T-cell (primary cell): ENCODE measurements around the gene PELI2. TPM values are rescaled to one million over a fixed set of nuclear protein-coding genes. Genes with fewer than 3 reads are reported as not detected.

Experiments used
- ATAC-seq, 4 experiments: fragments of 200-7000 bp in 3 of 4; fragments of 150-1000 bp in 1 of 4; cut with Tn5 transposase; replicated peaks in 1 of 4; 1 replicate in 3 of 4; 2 replicates in 1 of 4; pipeline ENCODE4 v1.10.0; 2021; ENCODE audit warnings: moderate library complexity in 3 of 4, mild to moderate bottlenecking in 2 of 4, moderate number of reproducible peaks in 1 of 4
- CTCF ChIA-PET, 2 donors: fragments of 300-600 bp; sonication (Branson Sonifier 250); formaldehyde crosslinking; loops; one replicate each; lab custom pipeline; 2022; ENCODE audit warnings: antibody characterized with exemption in 2 of 2; lab: Charles Lee
- POLR2A ChIA-PET, 2 donors: fragments of 300-600 bp; sonication (Branson Sonifier 250); formaldehyde crosslinking; loops; one replicate each; lab custom pipeline; 2022; ENCODE audit warnings: antibody characterized with exemption in 2 of 2; lab: Charles Lee
- DNase-seq, 35 experiments: peaks; one replicate each; pipeline versions ENCODE4 v3.0.0 to v3.0.0-alpha.2; 2013 to 2023
- H3K27ac ChIP-seq: one replicate; pipeline ENCODE4 v1.5.1; 2013; ENCODE audit warnings: low read length
- H3K27me3 ChIP-seq, 2 experiments: replicated peaks in 1 of 2; 1 replicate in 1 of 2; 2 replicates in 1 of 2; pipeline versions ENCODE4 v1.6.1 to v1.7.0; 2013; ENCODE audit warnings: low read length in 1 of 2, mixed read lengths in 1 of 2; ENCODE audit not compliant: control insufficient read depth in 2 of 2, insufficient read depth in 2 of 2; ENCODE audit errors: extremely low read depth in 1 of 2
- H3K36me3 ChIP-seq, 2 donors: 1 replicate in 1 of 2; 2 replicates in 1 of 2; pipeline versions ENCODE4 v1.6.1 to v1.7.0; 2013; ENCODE audit warnings: low read length in 1 of 2; ENCODE audit not compliant: control insufficient read depth in 2 of 2, insufficient read depth in 1 of 2; ENCODE audit errors: extremely low read depth in 1 of 2
- H3K4me1 ChIP-seq, 2 experiments: 1 replicate in 1 of 2; 2 replicates in 1 of 2; pipeline versions ENCODE4 v1.6.1 to v1.7.0; 2013; ENCODE audit warnings: low read length in 2 of 2, mixed read lengths in 1 of 2; ENCODE audit not compliant: insufficient read depth in 2 of 2, control insufficient read depth in 1 of 2; ENCODE audit errors: extremely low read depth in 1 of 2
- H3K4me3 ChIP-seq, 2 donors: 1 replicate in 1 of 2; 2 replicates in 1 of 2; pipeline versions ENCODE4 v1.5.1 to v1.7.0; 2013; ENCODE audit warnings: mild to moderate bottlenecking in 2 of 2, low read length in 1 of 2, moderate library complexity in 1 of 2; ENCODE audit not compliant: control insufficient read depth in 1 of 2; ENCODE audit errors: extremely low read depth in 1 of 2
- H3K9me3 ChIP-seq: 2 replicates; pipeline ENCODE4 v1.7.0; 2013
- H3K27ac Mint-ChIP-seq, 2 donors: one replicate each; pipeline ENCODE4 v1.8.0; 2020 to 2021; ENCODE audit warnings: mild to moderate bottlenecking in 2 of 2, mixed read lengths in 2 of 2
- H3K27me3 Mint-ChIP-seq, 2 donors: one replicate each; pipeline ENCODE4 v1.8.0; 2021 to 2022; ENCODE audit warnings: mixed read lengths in 2 of 2
- H3K36me3 Mint-ChIP-seq: one replicate; pipeline ENCODE4 v1.8.0; 2021; ENCODE audit warnings: mixed read lengths
- H3K4me1 Mint-ChIP-seq, 3 donors: one replicate each; pipeline ENCODE4 v1.8.0; 2020 to 2022; ENCODE audit warnings: mixed read lengths in 3 of 3, mild to moderate bottlenecking in 1 of 3
- H3K4me3 Mint-ChIP-seq, 3 donors: one replicate each; pipeline ENCODE4 v1.8.0; 2020 to 2022; ENCODE audit warnings: mild to moderate bottlenecking in 3 of 3, mixed read lengths in 3 of 3, moderate library complexity in 3 of 3
- H3K9me3 Mint-ChIP-seq, 3 donors: one replicate each; pipeline ENCODE4 v1.8.0; 2020 to 2022; ENCODE audit warnings: mixed read lengths in 3 of 3
- WGBS: methylation state at CpG from one replicate; pipeline ENCODE4 v1.1.5; 2013; ENCODE audit warnings: missing lambda C conversion rate; ENCODE audit not compliant: insufficient coverage; 5-methylcytosine and 5-hydroxymethylcytosine counted together
- total RNA-seq, 35 experiments: library from RNA in 6 of 35; stranded (reverse) in 6 of 35; fragments of 120-200 nt in 1 of 35; gene quantifications; one replicate each; pipeline versions ENCODE4 v1.2.1 to v1.2.4 and lab custom pipeline; 2013 to 2026

Gene PELI2
- total RNA-seq, 5 donors from 2014 or later (not counting 1 experiment from before 2014, with no cell fraction given) = 9.0 to 12.7 (median 10.5) TPM

DNA sequence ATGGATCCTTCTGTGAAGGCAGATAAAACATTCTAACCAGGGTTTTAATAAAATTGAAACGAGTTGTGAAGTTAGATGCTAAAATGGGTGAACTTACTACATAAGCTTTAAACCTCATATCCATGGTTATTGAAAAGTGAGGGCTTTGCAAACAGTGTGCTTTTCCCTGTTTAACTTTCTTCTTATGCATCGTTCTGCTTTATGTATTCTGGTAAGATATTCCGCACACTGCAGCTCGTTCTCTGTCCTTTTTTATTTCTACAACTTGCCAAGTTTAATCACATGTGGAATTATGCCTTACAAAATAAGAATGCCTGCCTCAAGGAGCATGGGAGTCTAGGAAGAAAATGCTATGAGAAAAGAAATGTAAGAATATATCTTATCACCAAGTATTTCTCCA, 30.9 kb downstream of the PELI2 start:
- no peak overlapping the region for H3K4me3 Mint-ChIP-seq
- no peaks in the 10 kb centered on the region for H3K36me3 Mint-ChIP-seq
- Histone ChIP-seq H3K36me3 (no peaks in the 10 kb centered on the region), H3K27ac (no peak overlapping the region), H3K4me3 (no peak overlapping the region), H3K27me3 (no peaks in the 10 kb centered on the region), H3K4me1 (peaks cover 0 to 33% of the 10 kb centered on the region in 2 experiments), H3K9me3 (no peaks in the 10 kb centered on the region)
- ATAC-seq = no peak
- peaks cover 55 to 82% (median 61%) of the 10 kb centered on the region in 3 donors for H3K4me1 Mint-ChIP-seq
- H3K27me3 Mint-ChIP-seq = no peaks in the 10 kb centered on the region
- WGBS = no CpG with 5 or more reads among the region's 4 CpGs
- no peaks in the 10 kb centered on the region for H3K9me3 Mint-ChIP-seq
- POLR2A ChIA-PET = interaction anchor here in 1 of 2 donors (0.7 kb wide), 1 partner anchor 1800 kb away, joined by 4 read pairs; no protein-coding TSS in a partner anchor
- CTCF ChIA-PET = no interaction called here
- no peak overlapping the region for H3K27ac Mint-ChIP-seq
- DNase-seq = no peak

DNA sequence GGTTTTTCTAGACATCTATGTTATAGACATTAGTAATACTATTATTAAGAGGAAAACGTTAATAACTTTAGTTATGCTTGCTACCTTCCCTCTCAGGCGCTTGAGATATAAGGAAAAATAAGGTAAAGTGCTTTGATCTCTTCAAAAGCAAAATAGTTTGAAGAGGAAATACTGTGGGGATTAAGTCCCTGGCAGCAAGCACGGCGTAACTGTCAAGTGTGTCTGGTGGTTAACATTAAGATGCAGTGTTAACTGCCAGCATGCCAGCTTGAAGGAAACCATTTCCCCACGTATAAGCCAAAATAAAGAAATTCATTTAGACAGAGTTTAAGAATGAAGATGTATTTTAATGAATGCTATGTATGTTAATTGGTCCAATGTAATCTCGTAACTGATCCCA, 31.8 kb downstream of the PELI2 start:
- WGBS = 80% methylated on average over 2 of the region's 6 CpGs
- DNase-seq (no peak), ATAC-seq (no peak)
- no peak overlapping the region for H3K27ac ChIP-seq
- H3K9me3 ChIP-seq = no peaks in the 10 kb centered on the region
- peaks cover 0 to 33% of the 10 kb centered on the region in 2 experiments for H3K4me1 ChIP-seq
- ChIA-PET POLR2A (no interaction called here), CTCF (no interaction called here)
- Mint-ChIP-seq H3K36me3 (no peaks in the 10 kb centered on the region), H3K27me3 (no peaks in the 10 kb centered on the region), H3K27ac (no peak overlapping the region), H3K4me3 (no peak overlapping the region), H3K4me1 (peaks cover 56 to 86% (median 67%) of the 10 kb centered on the region in 3 donors), H3K9me3 (no peaks in the 10 kb centered on the region)
- H3K36me3 ChIP-seq = no peaks in the 10 kb centered on the region
- H3K27me3 ChIP-seq = no peaks in the 10 kb centered on the region
- H3K4me3 ChIP-seq = no peak overlapping the region

DNA sequence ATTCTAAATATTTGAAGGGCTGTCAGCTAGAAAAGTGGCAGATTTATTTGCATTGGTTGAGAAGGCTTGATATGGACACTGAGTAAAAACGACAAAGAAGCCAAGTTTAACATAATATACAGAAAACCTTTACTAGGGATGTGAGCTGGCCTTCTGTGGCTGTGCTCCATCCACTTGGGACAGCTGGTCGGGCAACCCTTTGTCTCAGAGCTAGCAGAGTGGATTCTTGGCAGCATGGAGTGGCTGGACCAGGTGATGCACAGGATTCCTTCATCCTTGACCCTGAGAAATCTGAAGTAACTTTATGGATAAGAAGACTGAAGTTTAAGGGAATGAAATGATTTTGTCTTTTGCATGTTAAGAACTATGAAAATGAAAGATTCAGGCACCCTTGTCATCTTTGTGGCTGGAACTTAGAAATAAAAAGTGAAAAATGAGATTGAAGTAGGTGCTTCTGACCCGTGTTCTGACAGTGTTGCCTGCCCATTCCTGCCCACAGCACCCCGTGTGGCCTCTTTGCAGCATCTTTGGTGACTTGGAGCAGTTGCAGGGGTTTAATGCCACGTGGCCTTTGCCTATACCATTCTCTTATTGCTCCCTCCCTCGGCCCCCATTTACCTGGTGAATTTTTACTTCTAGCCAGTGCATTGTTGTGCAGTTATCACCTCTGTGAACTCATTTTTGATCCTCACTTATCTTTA, 32.6 kb downstream of the PELI2 start:
- H3K4me1 ChIP-seq = peaks cover 0 to 33% of the 10 kb centered on the region in 2 experiments
- H3K27me3 ChIP-seq = no peaks in the 10 kb centered on the region
- no peak overlapping the region for H3K4me3 ChIP-seq
- Mint-ChIP-seq H3K36me3 (no peaks in the 10 kb centered on the region), H3K27me3 (no peaks in the 10 kb centered on the region), H3K4me1 (peaks cover 50 to 86% (median 65%) of the 10 kb centered on the region in 3 donors), H3K9me3 (no peaks in the 10 kb centered on the region), H3K4me3 (no peak overlapping the region), H3K27ac (no peak overlapping the region)
- ATAC-seq (no peak), DNase-seq (peak in 2 of 35 experiments; percentile 4 to 18)
- ChIA-PET CTCF (no interaction called here), POLR2A (no interaction called here)
- 59% methylated on average over 5 of the region's 6 CpGs for WGBS
- H3K36me3 ChIP-seq = no peaks in the 10 kb centered on the region
- H3K27ac ChIP-seq = no peak overlapping the region
- no peaks in the 10 kb centered on the region for H3K9me3 ChIP-seq

DNA sequence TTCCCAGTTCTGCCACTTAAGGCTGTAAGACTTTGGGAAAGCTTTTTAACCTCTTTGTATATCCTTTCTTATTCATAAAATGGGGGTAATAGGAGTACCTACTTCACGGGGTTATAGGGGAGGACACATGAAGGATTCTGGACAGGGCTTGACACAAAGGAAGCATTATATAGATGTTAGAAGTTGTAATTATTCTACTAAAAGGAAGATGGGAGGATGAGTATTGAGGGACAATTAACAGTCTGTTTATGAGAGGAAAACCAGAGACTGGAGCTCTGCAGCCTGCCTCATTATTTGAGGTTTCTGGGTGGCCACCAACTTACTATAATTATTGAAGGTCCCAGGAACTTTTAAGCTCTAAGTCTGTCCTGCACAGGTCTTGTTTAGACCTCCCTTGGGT, 34.0 kb downstream of the PELI2 start:
- no peak for DNase-seq
- ChIA-PET CTCF (no interaction called here), POLR2A (no interaction called here)
- H3K36me3 ChIP-seq = no peaks in the 10 kb centered on the region
- Mint-ChIP-seq H3K36me3 (no peaks in the 10 kb centered on the region), H3K27me3 (peaks cover 0 to 1% of the 10 kb centered on the region in 2 donors), H3K27ac (no peak overlapping the region), H3K9me3 (no peaks in the 10 kb centered on the region), H3K4me1 (peaks cover 40 to 76% (median 54%) of the 10 kb centered on the region in 3 donors), H3K4me3 (no peak overlapping the region)
- H3K9me3 ChIP-seq = no peaks in the 10 kb centered on the region
- no peak for ATAC-seq
- no peak overlapping the region for H3K4me3 ChIP-seq
- H3K4me1 ChIP-seq = peaks cover 0 to 33% of the 10 kb centered on the region in 2 experiments
- no peaks in the 10 kb centered on the region for H3K27me3 ChIP-seq
- 100% methylated on average over 1 of the region's 1 CpG for WGBS
- no peak overlapping the region for H3K27ac ChIP-seq

DNA sequence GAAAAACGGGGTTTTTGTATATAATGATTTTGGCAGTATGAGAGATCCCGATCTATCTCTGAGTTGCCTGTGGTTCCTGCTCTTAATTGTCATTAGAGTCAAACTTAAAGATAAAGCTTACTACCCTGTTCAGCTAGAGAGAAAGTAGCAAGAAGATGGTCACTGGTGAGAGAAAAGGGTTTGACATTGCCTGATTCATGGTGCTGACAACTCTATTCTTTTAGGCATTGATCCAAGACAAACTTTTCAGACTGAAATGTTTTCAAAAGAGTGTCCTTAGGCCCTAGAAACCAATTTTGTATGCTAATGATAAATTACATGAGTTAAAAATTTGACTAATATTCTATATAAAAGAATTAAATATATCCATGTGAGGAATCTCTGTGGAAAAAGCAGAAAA, 35.1 kb downstream of the PELI2 start:
- Histone ChIP-seq H3K4me3 (no peak overlapping the region), H3K4me1 (peaks cover 0 to 23% of the 10 kb centered on the region in 2 experiments), H3K9me3 (no peaks in the 10 kb centered on the region), H3K27ac (no peak overlapping the region), H3K27me3 (no peaks in the 10 kb centered on the region), H3K36me3 (no peaks in the 10 kb centered on the region)
- Mint-ChIP-seq H3K4me1 (peaks cover 34 to 65% (median 45%) of the 10 kb centered on the region in 3 donors), H3K36me3 (no peaks in the 10 kb centered on the region), H3K4me3 (no peak overlapping the region), H3K27me3 (peaks cover 0 to 1% of the 10 kb centered on the region in 2 donors), H3K9me3 (no peaks in the 10 kb centered on the region), H3K27ac (no peak overlapping the region)
- WGBS = no CpG with 5 or more reads among the region's 2 CpGs
- ChIA-PET POLR2A (no interaction called here), CTCF (interaction anchor here in 1 of 2 donors (0.5 kb wide), 1 partner anchor 628 kb away, joined by 4 read pairs; no protein-coding TSS in a partner anchor)
- ATAC-seq = no peak
- no peak for DNase-seq

DNA sequence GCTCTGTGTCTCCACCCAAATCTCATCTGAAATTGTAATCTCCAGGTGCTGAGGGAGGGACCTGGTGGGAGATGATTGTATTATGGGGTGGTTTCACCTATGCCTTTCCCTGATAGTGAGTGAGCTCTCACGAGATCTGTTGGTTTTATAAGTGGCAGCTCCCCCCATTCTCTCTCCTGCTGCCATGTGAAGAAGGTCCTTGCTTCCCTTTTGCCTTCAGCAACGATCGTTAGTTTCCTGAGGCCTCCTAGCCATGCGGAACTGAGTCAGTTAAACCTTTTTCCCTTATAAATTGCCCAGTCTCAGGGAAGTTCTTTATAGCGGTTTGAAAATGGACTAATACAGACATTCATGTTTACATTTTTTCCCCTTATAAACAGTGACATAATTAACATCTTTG, 36.1 kb downstream of the PELI2 start:
- ChIA-PET POLR2A (no interaction called here), CTCF (interaction anchor here in 1 of 2 donors (0.6 kb wide), 1 partner anchor 283 kb away, joined by 3 read pairs; no protein-coding TSS in a partner anchor)
- no peak overlapping the region for H3K4me3 ChIP-seq
- peaks cover 2% of the 10 kb centered on the region for H3K36me3 Mint-ChIP-seq
- H3K9me3 ChIP-seq = no peaks in the 10 kb centered on the region
- DNase-seq (no peak), ATAC-seq (no peak)
- H3K27ac Mint-ChIP-seq = no peak overlapping the region
- peaks cover 0 to 13% of the 10 kb centered on the region in 2 experiments for H3K4me1 ChIP-seq
- H3K27ac ChIP-seq = no peak overlapping the region
- H3K4me1 Mint-ChIP-seq = peaks cover 25 to 59% (median 36%) of the 10 kb centered on the region in 3 donors
- no peaks in the 10 kb centered on the region for H3K36me3 ChIP-seq
- H3K27me3 ChIP-seq = no peaks in the 10 kb centered on the region
- no peak overlapping the region for H3K4me3 Mint-ChIP-seq
- WGBS = 96% methylated on average over 3 of the region's 5 CpGs
- H3K9me3 Mint-ChIP-seq = peaks cover 0 to 3% (median 0%) of the 10 kb centered on the region in 3 donors
- H3K27me3 Mint-ChIP-seq = peaks cover 0 to 1% of the 10 kb centered on the region in 2 donors
